Caco-2 (cell line): ENCODE measurements around the gene C3orf62. TPM values are rescaled to one million over a fixed set of nuclear protein-coding genes. Genes with fewer than 3 reads are reported as not detected.

ENCODE experiments used
- BruUV-seq: library from RNA; stranded (reverse); fragments of 400-500 nt; replicated peaks from 2 replicates; lab custom pipeline; 2021; lab: Mats Ljungman, UMichigan
- CTCF ChIA-PET: fragments of 300-600 bp; sonication (Branson Sonifier 250); formaldehyde crosslinking; loops from one replicate; lab custom pipeline; 2022; ENCODE audit warnings: antibody characterized with exemption; lab: Charles Lee
- POLR2A ChIA-PET: fragments of 300-600 bp; sonication (Branson Sonifier 250); formaldehyde crosslinking; loops from one replicate; lab custom pipeline; 2022; ENCODE audit warnings: antibody characterized with exemption; lab: Charles Lee
- DNase-seq, 2 experiments: peaks; one replicate each; pipeline versions ENCODE4 v3.0.0 to v3.0.0-alpha.2; 2020 to 2022
- H3K27me3 ChIP-seq: replicated peaks from 2 replicates; pipeline ENCODE4 v1.6.0; 2011; ENCODE audit warnings: low read length; ENCODE audit not compliant: control insufficient read depth, insufficient read depth
- H3K36me3 ChIP-seq: 2 replicates; pipeline ENCODE4 v1.5.1; 2011; ENCODE audit warnings: low read length; ENCODE audit not compliant: control insufficient read depth, insufficient read depth
- H3K4me1 ChIP-seq: fragments of 250-450 bp; sonication (Bioruptor Pico); 2 replicates; pipeline ENCODE4 v1.5.1; 2020; ENCODE audit warnings: mild to moderate bottlenecking
- H3K4me3 ChIP-seq: 2 replicates; pipeline ENCODE4 v1.5.1; 2011; ENCODE audit warnings: low read depth, mild to moderate bottlenecking, control low read depth, low read length
- H3K9me3 ChIP-seq: fragments of 250-450 bp; sonication (Bioruptor Pico); 2 replicates; pipeline ENCODE4 v1.5.1; 2020; ENCODE audit warnings: mild to moderate bottlenecking, moderate library complexity
- H3K27ac Mint-ChIP-seq: one replicate; pipeline ENCODE4 v1.8.0; 2022; ENCODE audit warnings: mixed read lengths; ENCODE audit not compliant: unreplicated experiment
- H3K27me3 Mint-ChIP-seq: one replicate; pipeline ENCODE4 v1.8.0; 2022; ENCODE audit warnings: mixed read lengths; ENCODE audit not compliant: insufficient read depth, unreplicated experiment
- H3K36me3 Mint-ChIP-seq: one replicate; pipeline ENCODE4 v1.8.0; 2022; ENCODE audit warnings: mild to moderate bottlenecking, mixed read lengths; ENCODE audit not compliant: insufficient read depth, unreplicated experiment
- H3K4me1 Mint-ChIP-seq: one replicate; pipeline ENCODE4 v1.8.0; 2022; ENCODE audit warnings: low read depth, mixed read lengths; ENCODE audit not compliant: unreplicated experiment
- H3K4me3 Mint-ChIP-seq: one replicate; pipeline ENCODE4 v1.8.0; 2022; ENCODE audit warnings: mild to moderate bottlenecking, moderate library complexity, mixed read lengths; ENCODE audit not compliant: unreplicated experiment
- H3K9me3 Mint-ChIP-seq: one replicate; pipeline ENCODE4 v1.8.0; 2022; ENCODE audit warnings: mixed read lengths; ENCODE audit not compliant: unreplicated experiment
- intact Hi-C: fragments of 100-400 bp; cut with micrococcal nuclease; formaldehyde crosslinking; loops from one replicate; pipeline ENCODE4 v1.10.0; 2022; ENCODE audit not compliant: unreplicated experiment
- total RNA-seq: library from RNA; stranded (reverse); gene quantifications from 2 replicates; pipeline ENCODE4 v1.2.3, GENCODE V29; 2022
- TF ChIP-seq, protein P1 (sequence below), 2 experiments: fragments of 200-600 bp in 1 of 2; IDR thresholded peaks; 1 replicate in 1 of 2; 2 replicates in 1 of 2; pipeline versions ENCODE4 v1.5.1 to v1.8.0; 2011 to 2022; ENCODE audit warnings: antibody characterized with exemption in 1 of 2, control low read depth in 1 of 2, inconsistent platforms in 1 of 2, low read depth in 1 of 2, low read length in 1 of 2, mild to moderate bottlenecking in 1 of 2, moderate library complexity in 1 of 2; ENCODE audit not compliant: insufficient read depth in 1 of 2, severe bottlenecking in 1 of 2, unreplicated experiment in 1 of 2

The C3orf62 gene
- total RNA-seq, 1 experiment from 2014 or later: 6.5 TPM

DNA sequence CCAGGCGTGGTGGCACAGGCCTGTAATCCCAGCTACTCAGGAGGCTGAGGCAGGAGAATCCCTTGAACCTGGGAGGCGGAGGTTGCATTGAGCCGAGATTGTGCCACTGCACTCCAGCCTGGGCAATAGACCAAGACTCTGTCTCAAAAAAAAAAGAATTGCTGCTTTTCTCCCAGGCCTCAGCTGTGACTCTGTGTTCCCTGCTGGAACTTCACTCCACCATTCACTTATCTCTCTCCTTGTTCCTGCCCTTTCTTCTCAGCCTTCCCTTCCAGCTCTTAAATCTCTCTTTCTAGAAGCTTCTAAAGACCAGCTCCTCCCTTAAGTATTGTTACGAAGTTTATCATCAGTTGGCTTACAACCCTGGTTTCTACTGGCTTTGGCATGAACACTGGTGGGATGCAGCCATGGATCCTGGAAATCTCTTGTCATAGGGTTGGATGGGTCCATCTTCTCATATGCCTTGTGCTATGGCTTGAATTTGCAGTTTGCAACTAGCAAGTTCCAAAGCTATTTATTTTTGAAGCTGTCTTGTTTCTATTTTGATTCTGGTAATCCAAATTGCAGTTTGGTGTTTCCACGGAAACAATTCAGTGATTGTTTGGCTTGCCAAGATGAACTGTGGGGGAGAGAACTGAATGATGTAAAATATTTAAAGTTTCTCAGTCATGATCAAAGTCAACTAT is 10.5 kb downstream of the C3orf62 start:
- BruUV-seq: no TSS peak

DNA sequence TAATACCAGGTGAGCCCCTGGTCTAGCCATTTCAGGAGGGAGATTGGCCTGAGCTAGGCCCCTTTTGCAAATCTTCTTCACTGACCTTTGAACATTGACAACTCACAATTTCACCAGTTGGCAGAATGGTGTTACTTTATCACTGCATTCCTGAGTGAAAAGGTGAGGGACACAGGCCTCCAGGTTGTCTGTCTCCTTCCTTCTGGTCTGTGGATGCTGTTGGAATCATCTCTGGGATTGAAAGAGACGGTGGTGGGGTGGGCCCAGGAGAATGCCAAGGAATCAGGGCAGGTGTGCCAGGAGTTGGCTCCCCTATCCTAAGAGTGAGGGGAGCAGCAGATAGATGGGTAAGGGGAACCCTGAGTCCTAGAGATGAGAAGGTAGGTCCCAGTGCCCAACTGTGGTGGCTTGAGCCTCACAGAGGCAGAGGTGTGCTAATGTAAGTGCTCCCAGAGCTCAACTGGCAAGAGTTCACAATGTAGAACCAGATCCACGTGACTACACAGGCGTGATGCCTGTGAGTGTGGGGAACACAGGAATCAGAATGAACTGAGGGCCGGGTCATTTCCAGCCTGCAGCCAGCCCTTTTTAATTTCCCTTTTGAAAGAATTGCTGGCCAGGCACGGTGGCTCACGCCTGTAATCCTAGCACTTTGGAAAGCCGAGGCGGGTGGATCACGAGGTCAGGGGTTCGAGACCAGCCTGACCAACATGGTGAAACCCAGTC is 11.2 kb downstream of the C3orf62 start:
- H3K27me3 ChIP-seq: no peaks in the 10 kb centered on the region
- Mint-ChIP-seq H3K36me3 (peaks cover 15% of the 10 kb centered on the region), H3K4me3 (no peak overlapping the region), H3K4me1 (peaks cover 14% of the 10 kb centered on the region), H3K27ac (peak overlapping the region; percentile 81), H3K9me3 (no peaks in the 10 kb centered on the region), H3K27me3 (no peaks in the 10 kb centered on the region)
- BruUV-seq: no TSS peak
- no peaks in the 10 kb centered on the region; the same call in none of the 2 replicates for H3K36me3 ChIP-seq
- no peak overlapping the region for H3K4me3 ChIP-seq
- H3K4me1 ChIP-seq: peaks cover 7% of the 10 kb centered on the region
- DNase-seq: peak; percentile 11 to 37
- ChIA-PET POLR2A (interaction anchor here (0.5 to 1.0 kb wide), 2 partner anchors 10 to 97 kb away, joined by 3 to 10 read pairs; no protein-coding TSS in a partner anchor), CTCF (no interaction called here)
- TF ChIP-seq, protein P1, sequence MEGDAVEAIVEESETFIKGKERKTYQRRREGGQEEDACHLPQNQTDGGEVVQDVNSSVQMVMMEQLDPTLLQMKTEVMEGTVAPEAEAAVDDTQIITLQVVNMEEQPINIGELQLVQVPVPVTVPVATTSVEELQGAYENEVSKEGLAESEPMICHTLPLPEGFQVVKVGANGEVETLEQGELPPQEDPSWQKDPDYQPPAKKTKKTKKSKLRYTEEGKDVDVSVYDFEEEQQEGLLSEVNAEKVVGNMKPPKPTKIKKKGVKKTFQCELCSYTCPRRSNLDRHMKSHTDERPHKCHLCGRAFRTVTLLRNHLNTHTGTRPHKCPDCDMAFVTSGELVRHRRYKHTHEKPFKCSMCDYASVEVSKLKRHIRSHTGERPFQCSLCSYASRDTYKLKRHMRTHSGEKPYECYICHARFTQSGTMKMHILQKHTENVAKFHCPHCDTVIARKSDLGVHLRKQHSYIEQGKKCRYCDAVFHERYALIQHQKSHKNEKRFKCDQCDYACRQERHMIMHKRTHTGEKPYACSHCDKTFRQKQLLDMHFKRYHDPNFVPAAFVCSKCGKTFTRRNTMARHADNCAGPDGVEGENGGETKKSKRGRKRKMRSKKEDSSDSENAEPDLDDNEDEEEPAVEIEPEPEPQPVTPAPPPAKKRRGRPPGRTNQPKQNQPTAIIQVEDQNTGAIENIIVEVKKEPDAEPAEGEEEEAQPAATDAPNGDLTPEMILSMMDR (IDR thresholded peaks at IDR 0.05; ENCODE audit: insufficient read depth in 1 of 2, low read depth in 1 of 2, low read length in 1 of 2, severe bottlenecking in 1 of 2, unreplicated experiment in 1 of 2): no peak
- H3K9me3 ChIP-seq: no peaks in the 10 kb centered on the region
- intact Hi-C loops: no loop called here

More for the DNA sequence above, 10.5 kb downstream of the C3orf62 start:
- H3K36me3 ChIP-seq: no peaks in the 10 kb centered on the region; the same call in none of the 2 replicates
- POLR2A ChIA-PET: interaction anchor here (0.5 kb wide), 1 partner anchor 98 kb away, joined by 10 read pairs; no protein-coding TSS in a partner anchor
- CTCF ChIA-PET: no interaction called here
- Mint-ChIP-seq H3K36me3 (peaks cover 21% of the 10 kb centered on the region), H3K27me3 (no peaks in the 10 kb centered on the region), H3K4me1 (peaks cover 14% of the 10 kb centered on the region), H3K9me3 (no peaks in the 10 kb centered on the region), H3K4me3 (no peak overlapping the region), H3K27ac (no peak overlapping the region)
- no peak overlapping the region for H3K4me3 ChIP-seq
- no peaks in the 10 kb centered on the region for H3K9me3 ChIP-seq
- H3K4me1 ChIP-seq: peaks cover 7% of the 10 kb centered on the region
- intact Hi-C loops: no loop called here
- DNase-seq: no peak
- H3K27me3 ChIP-seq: no peaks in the 10 kb centered on the region
- TF ChIP-seq, protein P1 (IDR thresholded peaks at IDR 0.05; ENCODE audit: insufficient read depth in 1 of 2, low read depth in 1 of 2, low read length in 1 of 2, severe bottlenecking in 1 of 2, unreplicated experiment in 1 of 2): no peak

DNA sequence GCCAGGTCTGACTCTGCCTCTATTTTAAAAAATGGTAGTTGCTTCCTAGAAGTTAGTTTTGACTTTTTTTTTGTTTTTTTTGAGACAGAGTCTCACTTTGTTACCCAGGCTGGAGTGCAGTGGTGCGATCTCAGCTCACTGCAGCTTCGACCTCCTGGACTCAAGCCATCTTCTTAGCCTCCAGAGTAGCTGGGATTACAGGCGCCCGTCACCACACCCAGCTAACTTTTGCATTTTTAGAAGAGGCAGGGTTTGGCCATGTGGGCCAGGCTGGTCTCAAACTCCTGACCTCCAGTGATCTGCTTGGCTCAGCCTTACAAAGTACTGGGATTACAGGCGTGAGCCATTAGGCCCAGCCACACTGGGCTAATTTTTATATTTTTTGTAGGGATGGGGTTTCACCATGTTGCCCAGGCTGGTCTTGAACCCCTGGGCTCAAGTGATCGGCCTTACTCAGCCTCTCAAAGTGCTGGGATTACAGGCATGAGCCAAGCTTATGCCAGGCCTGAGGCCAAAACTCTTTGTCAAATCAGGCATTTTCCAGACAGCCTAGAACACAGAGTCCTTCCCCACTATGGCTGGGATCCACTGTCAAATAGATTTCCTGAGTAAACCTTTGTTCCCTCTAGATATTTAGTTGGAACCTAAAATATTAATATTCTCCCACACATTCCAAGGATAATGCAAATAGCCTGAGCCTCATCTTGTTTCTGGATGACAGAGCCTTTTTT is 13.7 kb downstream of the C3orf62 start:
- Mint-ChIP-seq H3K36me3 (peaks cover 9% of the 10 kb centered on the region), H3K27me3 (no peaks in the 10 kb centered on the region), H3K27ac (no peak overlapping the region), H3K9me3 (no peaks in the 10 kb centered on the region), H3K4me3 (no peak overlapping the region), H3K4me1 (peaks cover 14% of the 10 kb centered on the region)
- no TSS peak for BruUV-seq
- Histone ChIP-seq H3K36me3 (no peaks in the 10 kb centered on the region; the same call in 1 of the 2 replicates), H3K9me3 (no peaks in the 10 kb centered on the region), H3K4me1 (peaks cover 7% of the 10 kb centered on the region), H3K4me3 (no peak overlapping the region), H3K27me3 (no peaks in the 10 kb centered on the region)
- POLR2A ChIA-PET: interaction anchor here (0.7 kb wide), 1 partner anchor 353 kb away, joined by 3 read pairs; no protein-coding TSS in a partner anchor
- TF ChIP-seq, protein P1 (IDR thresholded peaks at IDR 0.05; ENCODE audit: insufficient read depth in 1 of 2, low read depth in 1 of 2, low read length in 1 of 2, severe bottlenecking in 1 of 2, unreplicated experiment in 1 of 2): no peak
- CTCF ChIA-PET: no interaction called here
- DNase-seq: no peak
- intact Hi-C loops: no loop called here
